HL-60 (cell line): Measurements from ENCODE around the gene TMED4.

Experiments used
- DNase-seq, 2 experiments: peaks; one replicate each; pipeline ENCODE4 v3.0.0-alpha.2; 2010 to 2020; ENCODE audit warnings: low read depth in 1 of 2, low spot score in 1 of 2
- H3K27ac ChIP-seq: fragments of 250-450 bp; sonication (Bioruptor Pico); replicated peaks from 2 replicates; pipeline ENCODE4 v1.5.1; 2020; ENCODE audit warnings: mild to moderate bottlenecking, moderate library complexity
- H3K27me3 ChIP-seq: fragments of 250-450 bp; sonication (Bioruptor Pico); 2 replicates; pipeline ENCODE4 v1.5.1; 2021; ENCODE audit warnings: mild to moderate bottlenecking, moderate library complexity; ENCODE audit not compliant: insufficient read depth, poor library complexity, severe bottlenecking
- H3K4me3 ChIP-seq: replicated peaks from 2 replicates; pipeline ENCODE4 v1.5.1; 2011; ENCODE audit warnings: mild to moderate bottlenecking, control low read depth, low read length; ENCODE audit not compliant: insufficient read depth
- GABPA ChIP-seq: IDR thresholded peaks from 2 replicates; pipeline ENCODE4 v1.6.1; 2012; ENCODE audit warnings: low read depth
- POLR2AphosphoS5 ChIP-seq: IDR thresholded peaks from 2 replicates; pipeline ENCODE4 v1.6.1; 2012; ENCODE audit warnings: low read depth
- SPI1 ChIP-seq: IDR thresholded peaks from 2 replicates; pipeline ENCODE4 v1.6.1; 2012; ENCODE audit warnings: low read depth, mild to moderate bottlenecking, borderline replicate concordance
- TF ChIP-seq, protein P1 (sequence below): IDR thresholded peaks from 2 replicates; pipeline ENCODE4 v1.6.1; 2012; ENCODE audit warnings: low read depth; ENCODE audit not compliant: insufficient replicate concordance
- TF ChIP-seq, protein P2 (sequence below): IDR thresholded peaks from one replicate; pipeline ENCODE4 v1.5.1; 2011; ENCODE audit warnings: low read length, control low read depth, inconsistent platforms; ENCODE audit not compliant: insufficient read depth

The TMED4 gene

DNA sequence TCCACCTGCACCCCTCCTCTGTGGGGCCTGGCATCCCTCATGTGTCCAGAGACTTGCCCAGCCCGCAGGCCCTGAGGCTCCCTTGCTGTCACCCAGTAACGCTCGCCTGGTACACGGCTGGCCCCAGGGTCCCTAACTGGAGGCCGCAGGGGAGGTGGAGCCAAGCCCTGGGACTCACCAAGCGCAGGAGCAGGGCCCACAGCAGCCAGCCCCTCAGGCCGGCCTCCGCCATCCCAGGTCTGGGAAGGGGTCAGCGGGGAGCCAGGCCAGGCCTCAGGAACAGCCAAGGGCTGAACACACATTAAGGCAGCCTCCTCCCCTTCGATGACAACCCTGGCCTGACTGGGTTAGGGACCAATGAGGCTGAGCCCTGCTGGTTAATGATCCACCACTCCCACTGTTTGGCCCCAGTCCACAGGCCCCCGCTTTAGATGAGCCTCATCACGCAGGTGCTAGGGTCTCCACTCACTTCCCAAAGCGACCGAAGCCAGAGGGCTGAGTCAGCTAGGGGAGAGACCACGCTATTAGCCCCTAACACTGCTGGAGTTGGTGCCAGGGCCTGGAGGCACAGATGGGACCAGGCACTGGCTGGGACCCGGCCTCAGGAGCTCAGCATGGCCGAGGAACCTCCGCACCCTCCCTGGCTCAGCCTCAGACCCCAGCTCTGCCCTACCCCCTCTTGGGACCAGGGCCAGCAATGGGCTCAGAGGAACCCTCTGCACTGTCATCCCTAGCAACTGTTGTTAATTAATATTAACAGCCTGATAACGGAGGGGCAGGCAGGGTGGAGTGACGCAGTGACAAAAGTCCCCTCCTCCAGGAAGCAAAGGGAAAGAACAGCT lies 40.8 kb downstream of the TMED4 start, which contains the start of gene NPC1L1:
TSS of gene NPC1L1 (minus strand) at position 303 of the 842 bp plus-strand sequence. CDS start at position 232, 71 bp downstream.
- H3K27me3 ChIP-seq, result no peaks in the 10 kb centered on the region
- no peak for DNase-seq
- H3K27ac ChIP-seq, result no peak within 1 kb of the TSS
- TF ChIP-seq, protein P1, sequence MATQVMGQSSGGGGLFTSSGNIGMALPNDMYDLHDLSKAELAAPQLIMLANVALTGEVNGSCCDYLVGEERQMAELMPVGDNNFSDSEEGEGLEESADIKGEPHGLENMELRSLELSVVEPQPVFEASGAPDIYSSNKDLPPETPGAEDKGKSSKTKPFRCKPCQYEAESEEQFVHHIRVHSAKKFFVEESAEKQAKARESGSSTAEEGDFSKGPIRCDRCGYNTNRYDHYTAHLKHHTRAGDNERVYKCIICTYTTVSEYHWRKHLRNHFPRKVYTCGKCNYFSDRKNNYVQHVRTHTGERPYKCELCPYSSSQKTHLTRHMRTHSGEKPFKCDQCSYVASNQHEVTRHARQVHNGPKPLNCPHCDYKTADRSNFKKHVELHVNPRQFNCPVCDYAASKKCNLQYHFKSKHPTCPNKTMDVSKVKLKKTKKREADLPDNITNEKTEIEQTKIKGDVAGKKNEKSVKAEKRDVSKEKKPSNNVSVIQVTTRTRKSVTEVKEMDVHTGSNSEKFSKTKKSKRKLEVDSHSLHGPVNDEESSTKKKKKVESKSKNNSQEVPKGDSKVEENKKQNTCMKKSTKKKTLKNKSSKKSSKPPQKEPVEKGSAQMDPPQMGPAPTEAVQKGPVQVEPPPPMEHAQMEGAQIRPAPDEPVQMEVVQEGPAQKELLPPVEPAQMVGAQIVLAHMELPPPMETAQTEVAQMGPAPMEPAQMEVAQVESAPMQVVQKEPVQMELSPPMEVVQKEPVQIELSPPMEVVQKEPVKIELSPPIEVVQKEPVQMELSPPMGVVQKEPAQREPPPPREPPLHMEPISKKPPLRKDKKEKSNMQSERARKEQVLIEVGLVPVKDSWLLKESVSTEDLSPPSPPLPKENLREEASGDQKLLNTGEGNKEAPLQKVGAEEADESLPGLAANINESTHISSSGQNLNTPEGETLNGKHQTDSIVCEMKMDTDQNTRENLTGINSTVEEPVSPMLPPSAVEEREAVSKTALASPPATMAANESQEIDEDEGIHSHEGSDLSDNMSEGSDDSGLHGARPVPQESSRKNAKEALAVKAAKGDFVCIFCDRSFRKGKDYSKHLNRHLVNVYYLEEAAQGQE, result no peak
- TF ChIP-seq, protein P2, sequence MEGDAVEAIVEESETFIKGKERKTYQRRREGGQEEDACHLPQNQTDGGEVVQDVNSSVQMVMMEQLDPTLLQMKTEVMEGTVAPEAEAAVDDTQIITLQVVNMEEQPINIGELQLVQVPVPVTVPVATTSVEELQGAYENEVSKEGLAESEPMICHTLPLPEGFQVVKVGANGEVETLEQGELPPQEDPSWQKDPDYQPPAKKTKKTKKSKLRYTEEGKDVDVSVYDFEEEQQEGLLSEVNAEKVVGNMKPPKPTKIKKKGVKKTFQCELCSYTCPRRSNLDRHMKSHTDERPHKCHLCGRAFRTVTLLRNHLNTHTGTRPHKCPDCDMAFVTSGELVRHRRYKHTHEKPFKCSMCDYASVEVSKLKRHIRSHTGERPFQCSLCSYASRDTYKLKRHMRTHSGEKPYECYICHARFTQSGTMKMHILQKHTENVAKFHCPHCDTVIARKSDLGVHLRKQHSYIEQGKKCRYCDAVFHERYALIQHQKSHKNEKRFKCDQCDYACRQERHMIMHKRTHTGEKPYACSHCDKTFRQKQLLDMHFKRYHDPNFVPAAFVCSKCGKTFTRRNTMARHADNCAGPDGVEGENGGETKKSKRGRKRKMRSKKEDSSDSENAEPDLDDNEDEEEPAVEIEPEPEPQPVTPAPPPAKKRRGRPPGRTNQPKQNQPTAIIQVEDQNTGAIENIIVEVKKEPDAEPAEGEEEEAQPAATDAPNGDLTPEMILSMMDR, result no peak
- no peak for TF ChIP-seq SPI1
- TF ChIP-seq GABPA, result no peak
- no peak for TF ChIP-seq POLR2AphosphoS5
- no peak within 1 kb of the TSS for H3K4me3 ChIP-seq

DNA sequence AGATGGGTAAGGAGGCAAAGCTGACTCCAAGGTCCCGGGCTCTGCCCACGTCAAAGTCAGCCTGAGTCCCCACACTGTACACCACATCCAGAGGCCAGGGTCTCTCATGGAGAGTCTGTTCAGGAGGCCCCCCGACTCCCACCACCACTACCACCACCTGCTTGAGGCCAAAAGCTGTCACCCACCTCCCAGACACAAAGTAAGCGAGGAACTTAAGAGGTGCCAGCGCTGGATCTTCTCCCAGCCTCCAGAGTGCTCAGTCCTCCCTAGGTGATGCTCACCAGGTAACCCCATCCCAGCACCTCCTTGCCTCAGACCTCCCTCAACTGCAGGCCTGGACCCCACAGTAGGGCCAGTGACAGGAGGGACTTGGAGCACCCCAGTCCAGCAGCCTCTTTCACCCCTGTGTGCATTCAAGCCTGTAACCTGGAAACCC lies 41.4 kb downstream of the TMED4 start:
- Histone ChIP-seq H3K4me3 (no peak overlapping the region), H3K27me3 (no peaks in the 10 kb centered on the region), H3K27ac (no peak overlapping the region)
- no peak for DNase-seq
- TF ChIP-seq GABPA (no peak), POLR2AphosphoS5 (no peak), SPI1 (no peak)
- TF ChIP-seq, protein P2, result no peak
- TF ChIP-seq, protein P1, result no peak

DNA sequence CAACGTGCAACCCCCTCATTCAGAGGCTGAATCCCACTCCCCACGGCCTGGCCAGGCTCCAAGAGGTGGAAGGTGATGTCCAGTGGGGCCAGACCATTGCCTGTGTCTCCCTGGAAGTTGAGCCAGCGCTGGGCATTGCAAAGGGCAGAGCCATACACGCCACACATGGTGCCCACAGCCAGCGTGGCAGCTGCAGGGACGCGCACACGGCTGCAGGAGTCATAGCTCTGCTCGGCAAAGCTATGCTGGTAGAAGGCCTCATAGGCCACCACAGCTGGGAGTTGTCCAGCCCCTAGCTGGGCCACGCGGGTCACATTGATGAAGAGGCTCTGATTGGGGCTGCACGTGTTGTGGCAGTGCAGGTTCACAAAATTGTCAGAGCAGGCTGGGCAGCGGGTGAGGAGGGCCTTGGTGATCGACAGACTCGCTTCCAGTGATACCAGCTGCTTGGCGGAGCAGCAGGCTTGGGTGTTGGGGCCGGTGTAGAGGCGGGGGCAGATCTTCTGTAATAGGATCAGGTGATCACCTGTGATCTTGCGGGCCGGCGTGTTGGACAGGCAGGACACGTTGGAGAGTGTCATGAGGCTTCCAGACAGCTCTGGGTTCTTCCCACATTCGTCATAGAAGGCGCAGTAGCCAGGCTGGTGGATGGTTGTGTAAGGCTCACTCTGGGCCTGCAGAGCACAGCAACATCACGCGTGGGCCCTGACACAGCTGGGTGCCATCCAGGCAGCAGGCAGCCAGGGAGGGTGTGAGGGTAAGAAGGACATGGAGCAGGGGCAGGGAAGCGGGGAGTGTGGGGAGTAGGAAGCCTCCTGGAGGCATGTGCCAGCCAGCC lies 42.1 kb downstream of the TMED4 start:
- H3K27ac ChIP-seq, result no peak overlapping the region
- H3K27me3 ChIP-seq, result no peaks in the 10 kb centered on the region
- H3K4me3 ChIP-seq, result no peak overlapping the region
- TF ChIP-seq SPI1, result no peak
- TF ChIP-seq, protein P1, result no peak
- TF ChIP-seq POLR2AphosphoS5, result no peak
- no peak for DNase-seq
